BE2C (cell line): ENCODE measurements around the gene TPCN2.

ENCODE experiments used
- DNase-seq: peaks from one replicate; pipeline ENCODE4 v3.0.0-alpha.2; 2020
- H3K27me3 ChIP-seq: fragments of 250-450 bp; sonication (Bioruptor Pico); 2 replicates; pipeline ENCODE4 v1.5.1; 2020; ENCODE audit warnings: mild to moderate bottlenecking
- H3K36me3 ChIP-seq: fragments of 250-450 bp; sonication (Bioruptor Pico); 2 replicates; pipeline ENCODE4 v1.5.1; 2020; ENCODE audit warnings: mild to moderate bottlenecking
- H3K4me1 ChIP-seq: fragments of 250-450 bp; sonication (Bioruptor Pico); 2 replicates; pipeline ENCODE4 v1.5.1; 2020
- H3K4me3 ChIP-seq: 2 replicates; pipeline ENCODE4 v1.5.1; 2011; ENCODE audit warnings: low read depth, low read length
- H3K9me3 ChIP-seq: fragments of 250-450 bp; sonication (Bioruptor Pico); 2 replicates; pipeline ENCODE4 v1.5.1; 2020
- TF ChIP-seq, protein P1 (sequence below): IDR thresholded peaks from 2 replicates; pipeline ENCODE4 v1.5.1; 2012; ENCODE audit warnings: mild to moderate bottlenecking, low read depth, low read length

Gene TPCN2

DNA sequence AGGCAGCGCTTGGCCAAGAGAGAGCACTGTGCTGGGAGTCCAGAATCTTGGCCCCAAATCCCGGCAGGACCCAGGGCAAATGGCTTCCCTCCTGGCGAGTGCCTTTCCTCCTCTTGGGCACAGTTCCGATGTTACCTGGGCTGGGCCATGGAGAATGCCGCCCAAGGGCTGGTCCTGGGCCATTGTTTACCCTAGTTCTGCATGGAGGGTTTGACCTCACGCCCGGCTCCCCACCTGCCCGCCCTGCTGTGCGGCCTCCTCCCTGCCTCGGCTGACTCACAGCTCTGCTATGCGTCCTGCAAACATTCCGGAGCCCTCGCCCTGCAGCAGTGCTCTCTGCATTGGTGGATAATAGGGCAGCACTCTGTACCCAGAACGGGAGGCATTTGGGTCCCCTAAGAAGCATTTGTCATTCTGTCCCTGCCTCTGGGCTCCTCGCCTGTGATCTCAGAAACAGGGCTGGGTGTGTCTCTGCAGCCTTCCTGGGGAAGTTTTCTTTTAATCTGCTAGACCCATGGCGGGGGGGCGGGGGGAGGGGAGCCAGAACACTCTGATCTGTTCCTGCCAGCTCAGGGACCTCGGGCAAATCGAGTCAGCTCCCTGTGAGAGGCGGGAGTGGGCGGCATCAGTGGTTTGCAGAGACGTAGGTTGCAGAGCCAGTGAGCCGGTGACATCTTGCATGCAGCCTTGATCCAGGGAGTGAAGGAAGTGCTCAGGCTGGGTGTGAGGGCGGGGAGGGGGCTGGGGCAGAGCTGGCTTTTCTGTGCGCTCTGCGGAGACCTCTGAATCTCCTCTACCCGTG, 74.1 kb downstream of the TPCN2 start:
- Histone ChIP-seq H3K9me3 (peaks cover 2% of the 10 kb centered on the region; the same call in 1 of the 2 replicates), H3K4me1 (peaks cover 19% of the 10 kb centered on the region), H3K36me3 (no peaks in the 10 kb centered on the region), H3K27me3 (no peaks in the 10 kb centered on the region), H3K4me3 (no peak overlapping the region)
- TF ChIP-seq, protein P1, sequence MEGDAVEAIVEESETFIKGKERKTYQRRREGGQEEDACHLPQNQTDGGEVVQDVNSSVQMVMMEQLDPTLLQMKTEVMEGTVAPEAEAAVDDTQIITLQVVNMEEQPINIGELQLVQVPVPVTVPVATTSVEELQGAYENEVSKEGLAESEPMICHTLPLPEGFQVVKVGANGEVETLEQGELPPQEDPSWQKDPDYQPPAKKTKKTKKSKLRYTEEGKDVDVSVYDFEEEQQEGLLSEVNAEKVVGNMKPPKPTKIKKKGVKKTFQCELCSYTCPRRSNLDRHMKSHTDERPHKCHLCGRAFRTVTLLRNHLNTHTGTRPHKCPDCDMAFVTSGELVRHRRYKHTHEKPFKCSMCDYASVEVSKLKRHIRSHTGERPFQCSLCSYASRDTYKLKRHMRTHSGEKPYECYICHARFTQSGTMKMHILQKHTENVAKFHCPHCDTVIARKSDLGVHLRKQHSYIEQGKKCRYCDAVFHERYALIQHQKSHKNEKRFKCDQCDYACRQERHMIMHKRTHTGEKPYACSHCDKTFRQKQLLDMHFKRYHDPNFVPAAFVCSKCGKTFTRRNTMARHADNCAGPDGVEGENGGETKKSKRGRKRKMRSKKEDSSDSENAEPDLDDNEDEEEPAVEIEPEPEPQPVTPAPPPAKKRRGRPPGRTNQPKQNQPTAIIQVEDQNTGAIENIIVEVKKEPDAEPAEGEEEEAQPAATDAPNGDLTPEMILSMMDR: no peak
- DNase-seq: no peak

DNA sequence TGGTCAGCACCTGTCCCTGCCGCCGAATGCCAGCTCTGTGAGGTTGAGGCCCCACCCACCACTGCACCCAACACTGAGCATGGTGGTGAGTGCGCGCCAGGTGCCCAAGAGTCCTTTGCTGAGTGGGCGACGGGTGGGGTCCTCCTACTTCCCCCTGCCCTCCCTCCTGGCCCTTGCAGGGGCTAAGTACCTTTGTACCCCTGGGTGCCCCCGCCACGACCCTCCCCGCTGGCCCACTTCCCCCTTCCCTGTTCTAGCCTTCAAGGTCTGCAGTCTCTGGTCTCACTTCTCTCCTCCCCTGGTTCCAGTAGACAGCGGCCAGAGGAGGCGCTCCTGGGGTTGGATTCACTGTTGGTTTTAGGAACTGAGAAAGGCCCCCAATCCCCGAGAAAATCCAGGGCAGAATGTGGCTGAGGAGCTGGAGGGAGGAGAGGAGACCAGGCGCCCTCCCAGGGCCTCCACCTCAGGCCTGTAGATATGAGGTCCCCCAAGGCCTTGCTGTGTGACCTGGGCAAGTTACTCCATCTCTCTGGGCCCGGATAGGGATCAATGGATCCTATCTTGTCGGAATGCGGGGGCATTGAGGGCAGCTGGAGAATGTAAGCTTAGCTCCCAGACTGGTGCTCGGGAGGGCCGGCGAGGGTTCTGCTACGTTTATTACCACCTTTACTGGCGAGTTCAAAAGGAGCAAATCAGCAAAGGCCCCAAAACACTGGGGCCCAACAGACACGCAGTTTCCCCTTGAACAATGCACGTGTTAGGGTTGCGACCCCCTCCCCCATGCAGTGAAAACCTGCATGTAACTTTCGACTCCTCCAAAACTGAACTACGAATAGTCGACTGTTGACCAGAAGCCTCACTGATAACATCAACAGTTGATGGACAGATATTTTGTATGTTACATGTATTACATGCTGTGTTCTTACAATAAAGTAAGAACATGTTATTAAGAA, 75.1 kb downstream of the TPCN2 start:
- Histone ChIP-seq H3K27me3 (no peaks in the 10 kb centered on the region), H3K9me3 (peaks cover 2% of the 10 kb centered on the region; the same call in 1 of the 2 replicates), H3K36me3 (no peaks in the 10 kb centered on the region), H3K4me1 (peaks cover 19% of the 10 kb centered on the region), H3K4me3 (no peak overlapping the region)
- TF ChIP-seq, protein P1: no peak
- DNase-seq: no peak

DNA sequence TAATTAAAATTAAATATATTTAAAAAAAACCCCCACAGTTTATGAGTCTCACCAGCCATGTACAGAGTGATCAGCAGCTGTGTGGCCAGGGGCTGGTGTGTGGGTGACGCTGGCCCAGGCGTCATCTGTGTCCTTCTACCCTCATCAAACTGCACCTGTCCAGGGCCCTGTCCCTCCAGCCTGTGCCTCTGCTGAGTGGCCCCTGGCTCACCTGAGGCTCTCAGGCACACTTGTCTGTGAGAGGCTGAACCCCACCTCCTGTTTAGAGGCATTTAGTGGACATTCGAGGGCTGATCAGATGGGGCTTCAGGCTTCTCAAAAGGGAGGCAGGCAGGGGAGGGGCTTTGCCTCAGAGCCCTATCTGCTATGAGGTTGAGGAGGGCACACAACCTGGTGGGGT, 77.1 kb downstream of the TPCN2 start:
- TF ChIP-seq, protein P1: no peak
- H3K4me1 ChIP-seq: peaks cover 19% of the 10 kb centered on the region
- no peaks in the 10 kb centered on the region for H3K9me3 ChIP-seq
- H3K27me3 ChIP-seq: no peaks in the 10 kb centered on the region
- H3K36me3 ChIP-seq: no peaks in the 10 kb centered on the region
- no peak for DNase-seq
- H3K4me3 ChIP-seq: no peak overlapping the region

DNA sequence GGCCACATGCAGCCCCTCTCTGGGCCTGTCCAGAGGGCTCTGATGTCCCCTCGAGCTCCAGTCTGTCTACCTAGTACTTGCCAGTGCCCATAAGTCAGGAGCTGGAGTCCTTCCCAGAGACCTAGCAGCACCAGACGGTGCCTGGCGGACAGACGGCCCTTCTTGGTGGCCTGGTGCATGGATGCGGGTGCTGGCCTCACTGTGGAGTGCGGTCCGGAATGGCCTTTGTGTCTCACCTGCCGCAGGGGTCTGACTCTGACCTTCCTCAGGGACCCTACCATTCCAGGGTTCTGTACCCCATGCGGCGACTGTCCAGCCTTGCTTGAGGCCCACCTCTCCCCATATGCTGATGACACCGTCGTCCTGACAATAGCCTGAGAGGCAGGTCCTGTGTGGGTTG, 77.6 kb downstream of the TPCN2 start:
- Histone ChIP-seq H3K4me3 (no peak overlapping the region), H3K27me3 (no peaks in the 10 kb centered on the region), H3K4me1 (peaks cover 19% of the 10 kb centered on the region), H3K9me3 (no peaks in the 10 kb centered on the region), H3K36me3 (no peaks in the 10 kb centered on the region)
- DNase-seq: no peak
- TF ChIP-seq, protein P1: no peak

DNA sequence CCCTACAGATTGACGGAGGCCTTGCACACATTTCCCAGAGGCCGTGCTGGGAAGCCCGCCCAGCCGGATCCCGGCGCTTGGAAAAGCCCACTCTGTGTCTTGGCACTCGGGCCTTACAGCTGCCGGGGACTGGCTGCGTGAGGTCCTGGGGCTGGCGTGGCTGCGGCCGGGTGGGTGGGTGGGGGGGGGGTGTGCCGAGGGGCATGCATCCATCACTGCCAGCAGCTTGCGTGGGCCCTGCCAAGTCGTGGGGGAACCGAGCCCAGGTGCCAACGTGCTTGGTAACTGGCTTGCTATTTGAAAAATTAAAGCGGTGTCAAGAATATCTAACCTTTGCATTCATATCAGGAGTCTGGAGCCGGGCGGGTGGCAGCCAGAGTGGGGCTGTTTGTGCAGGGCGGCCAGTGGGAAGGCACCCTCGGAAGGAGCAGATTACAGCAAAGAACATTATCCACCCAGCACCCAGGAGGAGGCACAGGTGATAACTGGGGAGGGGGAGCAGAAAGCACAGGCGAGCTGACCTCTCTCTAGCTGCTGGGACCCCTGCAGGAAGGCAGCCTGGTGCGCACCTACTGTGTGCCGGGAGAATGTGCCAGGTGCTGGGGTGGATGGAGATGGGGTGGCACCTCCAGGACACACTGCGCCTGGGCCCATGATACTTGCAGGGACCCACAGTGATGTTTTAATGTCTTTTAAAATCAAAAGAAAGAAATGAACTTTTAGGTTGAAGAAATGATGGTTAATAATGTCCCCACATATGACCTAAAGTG, 78.5 kb downstream of the TPCN2 start:
- no peaks in the 10 kb centered on the region for H3K36me3 ChIP-seq
- H3K4me1 ChIP-seq: peaks cover 19% of the 10 kb centered on the region
- no peaks in the 10 kb centered on the region for H3K9me3 ChIP-seq
- H3K27me3 ChIP-seq: no peaks in the 10 kb centered on the region
- TF ChIP-seq, protein P1: no peak
- DNase-seq: no peak
- no peak overlapping the region for H3K4me3 ChIP-seq
